ENCODE data around the gene PDLIM3. TPM values are rescaled to one million over a fixed set of nuclear protein-coding genes. Genes with fewer than 3 reads are reported as not detected.

The PDLIM3 gene
- total RNA-seq, 1 donor from 2014 or later, result 1.6 TPM

GRCh38 chr4:185468999-185469398, 66.3 kb downstream of the PDLIM3 start:
- TF ChIP-seq CTCF (IDR thresholded peaks at IDR 0.05; ENCODE audit: insufficient read depth, low read length, severe bottlenecking), result no peak
- Histone ChIP-seq H3K27me3 (ENCODE audit: control insufficient read depth, insufficient read depth, low read length) (peaks cover 15% of the 10 kb centered on the region), H3K4me3 (ENCODE audit: low read depth, low read length) (no peak overlapping the region), H3K36me3 (ENCODE audit: control insufficient read depth, insufficient read depth, low read length) (no peaks in the 10 kb centered on the region)
- no peak for FAIRE-seq
- no peak for DNase-seq (ENCODE audit: low read depth)

GRCh38 chr4:185467991-185468390, 67.3 kb downstream of the PDLIM3 start:
- Histone ChIP-seq H3K4me3 (ENCODE audit: low read depth, low read length) (no peak overlapping the region), H3K36me3 (ENCODE audit: control insufficient read depth, insufficient read depth, low read length) (no peaks in the 10 kb centered on the region), H3K27me3 (ENCODE audit: control insufficient read depth, insufficient read depth, low read length) (peaks cover 15% of the 10 kb centered on the region)
- FAIRE-seq (no peak), DNase-seq (ENCODE audit: low read depth) (no peak)
- no peak for TF ChIP-seq CTCF (IDR thresholded peaks at IDR 0.05; ENCODE audit: insufficient read depth, low read length, severe bottlenecking)

- peaks cover 15% of the 10 kb centered on the region for H3K27me3 ChIP-seq (ENCODE audit: control insufficient read depth, insufficient read depth, low read length)
- H3K36me3 ChIP-seq (ENCODE audit: control insufficient read depth, insufficient read depth, low read length), result no peaks in the 10 kb centered on the region
- DNase-seq (ENCODE audit: low read depth) (no peak), FAIRE-seq (no peak)
- TF ChIP-seq CTCF (IDR thresholded peaks at IDR 0.05; ENCODE audit: insufficient read depth, low read length, severe bottlenecking), result no peak
- H3K4me3 ChIP-seq (ENCODE audit: low read depth, low read length), result no peak overlapping the region
Observed at GRCh38 chr4:185467101-185467500, 68.2 kb downstream of the PDLIM3 start.

- DNase-seq (ENCODE audit: low read depth), result no peak
- peaks cover 15% of the 10 kb centered on the region for H3K27me3 ChIP-seq (ENCODE audit: control insufficient read depth, insufficient read depth, low read length)
- FAIRE-seq, result no peak
- no peaks in the 10 kb centered on the region for H3K36me3 ChIP-seq (ENCODE audit: control insufficient read depth, insufficient read depth, low read length)
- no peak for TF ChIP-seq CTCF (IDR thresholded peaks at IDR 0.05; ENCODE audit: insufficient read depth, low read length, severe bottlenecking)
- no peak overlapping the region for H3K4me3 ChIP-seq (ENCODE audit: low read depth, low read length)
Observed at GRCh38 chr4:185465707-185466106, 69.6 kb downstream of the PDLIM3 start.

- Histone ChIP-seq H3K4me3 (ENCODE audit: low read depth, low read length) (no peak overlapping the region), H3K27me3 (ENCODE audit: control insufficient read depth, insufficient read depth, low read length) (peaks cover 14% of the 10 kb centered on the region), H3K36me3 (ENCODE audit: control insufficient read depth, insufficient read depth, low read length) (no peaks in the 10 kb centered on the region)
- TF ChIP-seq CTCF (IDR thresholded peaks at IDR 0.05; ENCODE audit: insufficient read depth, low read length, severe bottlenecking), result no peak
- FAIRE-seq, result no peak
- no peak for DNase-seq (ENCODE audit: low read depth)
Observed at GRCh38 chr4:185464887-185465286, 70.4 kb downstream of the PDLIM3 start.

- H3K36me3 ChIP-seq (ENCODE audit: control insufficient read depth, insufficient read depth, low read length), result no peaks in the 10 kb centered on the region
- no peak for DNase-seq (ENCODE audit: low read depth)
- FAIRE-seq, result no peak
- no peak overlapping the region for H3K4me3 ChIP-seq (ENCODE audit: low read depth, low read length)
- H3K27me3 ChIP-seq (ENCODE audit: control insufficient read depth, insufficient read depth, low read length), result peaks cover 8% of the 10 kb centered on the region
- no peak for TF ChIP-seq CTCF (IDR thresholded peaks at IDR 0.05; ENCODE audit: insufficient read depth, low read length, severe bottlenecking)
Observed at GRCh38 chr4:185464183-185464582, 71.1 kb downstream of the PDLIM3 start.
